Neuronal stem cell (in vitro differentiated cells): ENCODE measurements around the gene REG4.
"Not testable (repeated sequence)": the region's sequence is repeated elsewhere in the genome, so short reads cannot be mapped to it uniquely, and the experiment has no call there.

Experiments used
- DNase-seq: peaks from one replicate; pipeline ENCODE4 v3.0.0-alpha.2; 2013; ENCODE audit warnings: low spot score
- H2AFZ ChIP-seq: one replicate; pipeline ENCODE4 v1.6.1; 2013; ENCODE audit warnings: mild to moderate bottlenecking, low read length, inconsistent platforms
- H2AK5ac ChIP-seq: 2 replicates; pipeline ENCODE4 v1.6.1; 2013; ENCODE audit warnings: low read depth, mild to moderate bottlenecking, inconsistent platforms, low read length, moderate library complexity, mixed read lengths
- H2BK120ac ChIP-seq: 2 replicates; pipeline ENCODE4 v1.6.1; 2013; ENCODE audit warnings: low read depth, mild to moderate bottlenecking, inconsistent platforms, low read length, moderate library complexity, mixed read lengths
- H2BK12ac ChIP-seq: one replicate; pipeline ENCODE4 v1.6.1; 2013; ENCODE audit warnings: low read length, inconsistent platforms
- H2BK15ac ChIP-seq: 2 replicates; pipeline ENCODE4 v1.6.1; 2013; ENCODE audit warnings: mild to moderate bottlenecking, low read length, inconsistent platforms, mixed read lengths
- H2BK5ac ChIP-seq: one replicate; pipeline ENCODE4 v1.6.1; 2013; ENCODE audit warnings: inconsistent platforms, mild to moderate bottlenecking, low read length, moderate library complexity
- H3K14ac ChIP-seq: one replicate; pipeline ENCODE4 v1.6.1; 2013; ENCODE audit warnings: low read length, inconsistent platforms
- H3K18ac ChIP-seq: 2 replicates; pipeline ENCODE4 v1.6.1; 2013; ENCODE audit warnings: low read length, inconsistent platforms
- H3K23ac ChIP-seq: 2 replicates; pipeline ENCODE4 v1.6.1; 2013; ENCODE audit warnings: low read depth, mild to moderate bottlenecking, mixed read lengths, low read length, inconsistent platforms; ENCODE audit not compliant: poor library complexity
- H3K27ac ChIP-seq: replicated peaks from 3 replicates; pipeline ENCODE4 v1.5.1; 2013; ENCODE audit warnings: low read length, inconsistent platforms
- H3K27me3 ChIP-seq, 3 experiments: 2 replicates each; pipeline ENCODE4 v1.6.1; 2013; ENCODE audit warnings: low read length in 3 of 3, mild to moderate bottlenecking in 2 of 3, inconsistent platforms in 1 of 3, low read depth in 1 of 3, mixed read lengths in 1 of 3, moderate library complexity in 1 of 3; ENCODE audit not compliant: control insufficient read depth in 3 of 3, insufficient read depth in 3 of 3
- H3K36me3 ChIP-seq, 2 donors: replicated peaks in 1 of 2; 2 replicates each; pipeline ENCODE4 v1.6.1; 2013; ENCODE audit warnings: low read length in 2 of 2; ENCODE audit not compliant: control insufficient read depth in 2 of 2, insufficient read depth in 2 of 2
- H3K4ac ChIP-seq: 2 replicates; pipeline ENCODE4 v1.6.1; 2013; ENCODE audit warnings: inconsistent platforms, mild to moderate bottlenecking, low read length, moderate library complexity
- H3K4me1 ChIP-seq, 2 donors: 1 replicate in 1 of 2; 2 replicates in 1 of 2; pipeline ENCODE4 v1.6.1; 2013; ENCODE audit warnings: low read length in 2 of 2, low read depth in 1 of 2; ENCODE audit not compliant: control insufficient read depth in 2 of 2, insufficient read depth in 1 of 2
- H3K4me2 ChIP-seq: one replicate; pipeline ENCODE4 v1.6.1; 2013; ENCODE audit warnings: mild to moderate bottlenecking, low read length, inconsistent platforms; ENCODE audit not compliant: insufficient read depth, poor library complexity, severe bottlenecking
- H3K4me3 ChIP-seq, 2 donors: 2 replicates each; pipeline ENCODE4 v1.5.1; 2013; ENCODE audit warnings: low read length in 2 of 2, mild to moderate bottlenecking in 2 of 2, inconsistent platforms in 1 of 2, moderate library complexity in 1 of 2
- H3K79me1 ChIP-seq: one replicate; pipeline ENCODE4 v1.6.1; 2013; ENCODE audit warnings: low read depth, mild to moderate bottlenecking, inconsistent platforms, low read length, moderate library complexity
- H3K9ac ChIP-seq: one replicate; pipeline ENCODE4 v1.6.1; 2013; ENCODE audit warnings: mild to moderate bottlenecking, low read depth, low read length, inconsistent platforms; ENCODE audit not compliant: poor library complexity
- H3K9me3 ChIP-seq, 2 donors: replicated peaks in 1 of 2; 2 replicates each; pipeline versions ENCODE3 to v1.6.1; 2013; ENCODE audit warnings: low read length in 2 of 2, mild to moderate bottlenecking in 2 of 2, inconsistent platforms in 1 of 2, low read depth in 1 of 2, mixed read lengths in 1 of 2, moderate library complexity in 1 of 2; ENCODE audit not compliant: control insufficient read depth in 2 of 2, insufficient read depth in 1 of 2
- H4K8ac ChIP-seq: one replicate; pipeline ENCODE4 v1.6.1; 2013; ENCODE audit warnings: low read depth, mild to moderate bottlenecking, inconsistent platforms, low read length, moderate library complexity
- H4K91ac ChIP-seq: one replicate; pipeline ENCODE4 v1.6.1; 2013; ENCODE audit warnings: low read length, low read depth, mild to moderate bottlenecking, inconsistent platforms; ENCODE audit not compliant: poor library complexity
- WGBS, 2 donors: extraction: QIAGEN DNeasy Blood & Tissue Kit; methylation state at CpG; one replicate each; pipeline ENCODE4 v1.1.7; 2013; ENCODE audit warnings: missing lambda C conversion rate in 2 of 2, mixed read lengths in 1 of 2; ENCODE audit not compliant: insufficient read length in 2 of 2, insufficient replicate concordance in 1 of 2; ENCODE audit errors: extremely low coverage in 2 of 2; 5-methylcytosine and 5-hydroxymethylcytosine counted together

The REG4 gene

GRCh38 chr1:119829006-119829405 lies 17.7 kb upstream of the REG4 start:
- not testable (repeated sequence) for H2BK12ac ChIP-seq, H3K36me3 ChIP-seq, H3K9ac ChIP-seq, H3K79me1 ChIP-seq, H3K18ac ChIP-seq, H3K4me3 ChIP-seq, H4K91ac ChIP-seq, H4K8ac ChIP-seq, H3K14ac ChIP-seq, DNase-seq, H3K4me1 ChIP-seq, H2AFZ ChIP-seq, H3K27ac ChIP-seq, H2BK15ac ChIP-seq, H3K27me3 ChIP-seq, H3K23ac ChIP-seq, H3K4me2 ChIP-seq, H3K4ac ChIP-seq, H2AK5ac ChIP-seq, H2BK5ac ChIP-seq, H2BK120ac ChIP-seq, H3K9me3 ChIP-seq

DNA sequence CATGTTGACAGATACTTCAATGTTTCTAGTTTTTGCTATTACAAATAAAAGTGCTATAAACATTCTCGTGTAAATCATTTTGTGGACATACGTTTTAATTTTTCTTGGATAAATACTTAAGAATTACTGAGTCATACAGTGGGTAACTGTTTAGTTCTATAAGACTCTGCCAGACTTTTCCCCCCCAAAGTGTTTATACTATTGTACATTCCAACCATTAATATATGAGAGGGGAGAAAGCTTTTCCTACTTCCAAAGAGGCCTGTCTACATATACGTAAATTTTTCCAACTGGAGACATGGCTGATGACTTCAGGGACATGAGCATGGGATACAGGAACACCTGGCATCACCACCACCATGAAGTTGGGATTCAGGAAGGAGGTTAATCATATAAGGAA lies 17.0 kb upstream of the REG4 start:
- no peak overlapping the region for H3K27ac ChIP-seq
- H3K9ac ChIP-seq = no peak overlapping the region
- H3K9me3 ChIP-seq = no peaks in the 10 kb centered on the region
- H2BK5ac ChIP-seq = no peak overlapping the region
- H2BK15ac ChIP-seq = no peak overlapping the region
- H3K23ac ChIP-seq = no peak overlapping the region
- no peaks in the 10 kb centered on the region for H3K79me1 ChIP-seq
- peaks cover 0 to 7% (median 0%) of the 10 kb centered on the region in 3 experiments for H3K27me3 ChIP-seq
- H4K8ac ChIP-seq = no peak overlapping the region
- no peak overlapping the region for H2BK120ac ChIP-seq
- no peak overlapping the region for H3K4me2 ChIP-seq
- no peak overlapping the region for H4K91ac ChIP-seq
- H3K4me1 ChIP-seq = no peaks in the 10 kb centered on the region
- H3K4me3 ChIP-seq = no peak overlapping the region
- H3K4ac ChIP-seq = no peak overlapping the region
- H2AFZ ChIP-seq = no peak overlapping the region
- H3K36me3 ChIP-seq = no peaks in the 10 kb centered on the region
- WGBS, 2 donors = no CpG with 5 or more reads among the region's 3 CpGs
- DNase-seq = no peak
- H2AK5ac ChIP-seq = no peak overlapping the region
- no peak overlapping the region for H3K14ac ChIP-seq
- no peak overlapping the region for H2BK12ac ChIP-seq
- H3K18ac ChIP-seq = no peak overlapping the region

DNA sequence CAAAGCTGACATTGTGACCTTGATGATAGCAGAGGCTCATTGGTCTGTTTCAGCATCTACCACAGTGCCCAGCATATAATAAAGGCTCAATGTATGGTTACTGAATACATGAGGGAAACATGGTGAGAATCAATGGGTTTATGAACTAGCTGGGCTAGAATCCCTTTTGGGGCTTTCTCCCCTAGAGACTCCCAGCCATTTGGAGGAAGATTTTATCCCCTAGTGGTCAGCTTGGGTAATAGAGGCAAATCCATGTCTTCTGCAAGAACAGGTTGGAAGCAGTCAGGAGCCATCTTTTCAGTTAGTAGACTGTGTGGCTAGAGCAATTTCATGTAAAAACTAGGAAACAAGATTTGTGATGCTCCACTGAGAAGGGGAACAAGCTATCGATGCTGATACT lies 15.8 kb upstream of the REG4 start:
- Histone ChIP-seq H2AFZ (no peak overlapping the region), H3K18ac (no peak overlapping the region), H3K27ac (no peak overlapping the region), H3K9ac (no peak overlapping the region), H2BK15ac (no peak overlapping the region), H3K4me2 (no peak overlapping the region), H3K14ac (no peak overlapping the region), H4K8ac (no peak overlapping the region), H3K9me3 (no peaks in the 10 kb centered on the region), H3K23ac (no peak overlapping the region), H3K79me1 (no peaks in the 10 kb centered on the region), H2BK120ac (no peak overlapping the region), H3K4me3 (no peak overlapping the region), H2BK5ac (no peak overlapping the region), H2BK12ac (no peak overlapping the region), H3K4ac (no peak overlapping the region), H3K27me3 (peaks cover 0 to 7% (median 0%) of the 10 kb centered on the region in 3 experiments), H3K36me3 (no peaks in the 10 kb centered on the region), H2AK5ac (no peak overlapping the region), H4K91ac (no peak overlapping the region), H3K4me1 (no peaks in the 10 kb centered on the region)
- no peak for DNase-seq
- no CpG with 5 or more reads among the region's 1 CpG for WGBS, 2 donors

DNA sequence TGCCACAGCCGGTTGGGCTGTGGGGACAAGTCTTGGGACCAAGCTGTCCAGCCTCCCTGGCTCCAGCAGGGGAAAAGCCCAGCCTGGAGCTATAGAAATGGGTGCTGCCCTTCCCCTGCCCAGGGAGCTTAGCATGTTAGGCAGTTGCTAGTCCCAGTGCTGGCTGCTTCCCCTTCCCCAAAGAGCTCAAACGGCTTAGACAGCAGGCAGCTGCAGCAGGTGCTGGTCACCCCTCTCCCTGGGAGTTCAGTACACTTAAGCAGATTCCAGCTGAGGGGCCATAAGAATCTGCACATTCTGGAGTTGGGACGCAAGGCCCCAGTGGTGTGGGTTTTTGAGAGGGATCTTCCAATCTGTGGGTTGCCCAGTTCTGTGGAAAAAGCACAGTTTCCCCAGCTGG lies 11.1 kb upstream of the REG4 start:
- H2AFZ ChIP-seq = no peak overlapping the region
- no peaks in the 10 kb centered on the region for H3K9me3 ChIP-seq
- no peak overlapping the region for H4K8ac ChIP-seq
- no peak overlapping the region for H2BK15ac ChIP-seq
- H3K4me1 ChIP-seq = no peaks in the 10 kb centered on the region
- H3K27ac ChIP-seq = no peak overlapping the region
- H3K4me3 ChIP-seq = no peak overlapping the region
- H2BK5ac ChIP-seq = no peak overlapping the region
- H2BK12ac ChIP-seq = no peak overlapping the region
- H3K36me3 ChIP-seq = no peaks in the 10 kb centered on the region
- no peak overlapping the region for H4K91ac ChIP-seq
- H3K79me1 ChIP-seq = no peaks in the 10 kb centered on the region
- no peak overlapping the region for H3K23ac ChIP-seq
- no peak overlapping the region for H3K9ac ChIP-seq
- WGBS, 2 donors = no CpG with 5 or more reads among the region's 3 CpGs
- H3K27me3 ChIP-seq = peaks cover 0 to 2% (median 0%) of the 10 kb centered on the region in 3 experiments
- DNase-seq = no peak
- no peak overlapping the region for H3K4ac ChIP-seq
- H2BK120ac ChIP-seq = no peak overlapping the region
- no peak overlapping the region for H3K4me2 ChIP-seq
- no peak overlapping the region for H3K14ac ChIP-seq
- no peak overlapping the region for H2AK5ac ChIP-seq
- peak overlapping the region; percentile 46 for H3K18ac ChIP-seq
